ENCODE data around the gene PDE4D.
A peak's percentile ranks its signal among the peaks of the same experiment; 100 is the strongest.

PDE4D gene

GRCh38 chr5:59197911-59198310, 695.6 kb downstream of the PDE4D start:
- TF ChIP-seq, protein P1, sequence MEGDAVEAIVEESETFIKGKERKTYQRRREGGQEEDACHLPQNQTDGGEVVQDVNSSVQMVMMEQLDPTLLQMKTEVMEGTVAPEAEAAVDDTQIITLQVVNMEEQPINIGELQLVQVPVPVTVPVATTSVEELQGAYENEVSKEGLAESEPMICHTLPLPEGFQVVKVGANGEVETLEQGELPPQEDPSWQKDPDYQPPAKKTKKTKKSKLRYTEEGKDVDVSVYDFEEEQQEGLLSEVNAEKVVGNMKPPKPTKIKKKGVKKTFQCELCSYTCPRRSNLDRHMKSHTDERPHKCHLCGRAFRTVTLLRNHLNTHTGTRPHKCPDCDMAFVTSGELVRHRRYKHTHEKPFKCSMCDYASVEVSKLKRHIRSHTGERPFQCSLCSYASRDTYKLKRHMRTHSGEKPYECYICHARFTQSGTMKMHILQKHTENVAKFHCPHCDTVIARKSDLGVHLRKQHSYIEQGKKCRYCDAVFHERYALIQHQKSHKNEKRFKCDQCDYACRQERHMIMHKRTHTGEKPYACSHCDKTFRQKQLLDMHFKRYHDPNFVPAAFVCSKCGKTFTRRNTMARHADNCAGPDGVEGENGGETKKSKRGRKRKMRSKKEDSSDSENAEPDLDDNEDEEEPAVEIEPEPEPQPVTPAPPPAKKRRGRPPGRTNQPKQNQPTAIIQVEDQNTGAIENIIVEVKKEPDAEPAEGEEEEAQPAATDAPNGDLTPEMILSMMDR (conservative IDR thresholded peaks at IDR 0.05; ENCODE audit: low read length) = no peak
- H3K4me3 ChIP-seq (ENCODE audit: low read length) = no peak overlapping the region

GRCh38 chr5:59193616-59194319, 699.8 kb downstream of the PDE4D start:
- TF ChIP-seq, protein P1 (conservative IDR thresholded peaks at IDR 0.05; ENCODE audit: low read length) = no peak
- peak; percentile 91 for DNase-seq (ENCODE audit: low read depth)
- no peak overlapping the region for H3K4me3 ChIP-seq (ENCODE audit: low read length)

More at GRCh38 chr5:59197911-59198310, 695.6 kb downstream of the PDE4D start:
- no peak for DNase-seq (ENCODE audit: low read depth)

GRCh38 chr5:59190746-59191145, 702.8 kb downstream of the PDE4D start:
- DNase-seq (ENCODE audit: low read depth) = no peak
- H3K4me3 ChIP-seq (ENCODE audit: low read length) = no peak overlapping the region
- TF ChIP-seq, protein P1 (conservative IDR thresholded peaks at IDR 0.05; ENCODE audit: low read length) = no peak

- H3K4me3 ChIP-seq (ENCODE audit: low read length) = no peak overlapping the region
- TF ChIP-seq, protein P1 (conservative IDR thresholded peaks at IDR 0.05; ENCODE audit: low read length) = no peak
- DNase-seq (ENCODE audit: low read depth) = no peak
These were observed 703.9 kb downstream of the PDE4D start for GRCh38 chr5:59189472-59190244.

DNA sequence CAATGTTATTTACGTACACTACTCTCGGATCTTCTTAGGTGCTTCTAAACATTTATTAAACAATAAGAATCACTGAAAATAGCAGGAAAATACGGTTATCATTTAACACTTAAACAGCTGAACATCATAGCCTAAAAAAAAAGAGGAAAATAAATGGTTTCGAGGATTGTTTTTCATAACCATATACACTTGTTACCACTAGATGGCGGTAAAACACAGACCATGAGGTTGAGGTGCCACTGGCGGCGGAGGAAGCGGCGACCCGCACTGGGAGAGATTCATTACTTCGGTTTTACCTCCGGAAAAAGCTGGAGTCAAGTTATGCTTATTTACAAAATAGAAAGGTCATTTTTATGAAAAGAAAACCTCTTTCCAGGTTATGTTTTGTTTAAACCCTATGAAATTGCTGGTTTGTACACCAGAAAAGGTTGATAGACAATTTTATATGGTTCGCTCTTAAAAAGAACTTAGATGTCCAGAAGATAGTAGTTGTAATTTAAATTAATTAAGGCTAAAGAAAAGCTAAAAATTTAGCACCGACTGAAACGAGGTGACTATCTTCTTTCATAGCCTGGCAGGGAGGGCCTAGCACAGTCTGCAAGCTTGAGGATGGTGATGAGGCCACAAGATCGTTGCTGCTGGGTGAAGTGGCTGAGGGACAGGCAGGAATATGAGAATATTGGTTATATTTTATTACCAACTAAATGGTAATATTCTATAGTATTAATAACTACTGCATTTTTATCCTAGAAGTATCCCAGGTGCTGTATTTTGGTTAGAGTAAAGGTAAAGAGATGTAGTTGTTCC, 704.9 kb downstream of the PDE4D start:
- TF ChIP-seq, protein P1 (conservative IDR thresholded peaks at IDR 0.05; ENCODE audit: low read length) = peak; percentile 76
- peak; percentile 65 for DNase-seq (ENCODE audit: low read depth)
- peak overlapping the region; percentile 32; the same call in 1 of the 2 replicates for H3K4me3 ChIP-seq (ENCODE audit: low read length)

- H3K4me3 ChIP-seq (ENCODE audit: low read length) = peak overlapping the region; percentile 31; the same call in 1 of the 2 replicates
- TF ChIP-seq, protein P1 (conservative IDR thresholded peaks at IDR 0.05; ENCODE audit: low read length) = no peak
- no peak for DNase-seq (ENCODE audit: low read depth)
These were observed 705.7 kb downstream of the PDE4D start for GRCh38 chr5:59187857-59188256.

Data from AG10803 (cell line).